Measurements from ENCODE around the gene DIS3L2.
"Not testable (repeated sequence)": the region's sequence is repeated elsewhere in the genome, so short reads cannot be mapped to it uniquely, and the experiment has no call there.

The DIS3L2 gene

DNA sequence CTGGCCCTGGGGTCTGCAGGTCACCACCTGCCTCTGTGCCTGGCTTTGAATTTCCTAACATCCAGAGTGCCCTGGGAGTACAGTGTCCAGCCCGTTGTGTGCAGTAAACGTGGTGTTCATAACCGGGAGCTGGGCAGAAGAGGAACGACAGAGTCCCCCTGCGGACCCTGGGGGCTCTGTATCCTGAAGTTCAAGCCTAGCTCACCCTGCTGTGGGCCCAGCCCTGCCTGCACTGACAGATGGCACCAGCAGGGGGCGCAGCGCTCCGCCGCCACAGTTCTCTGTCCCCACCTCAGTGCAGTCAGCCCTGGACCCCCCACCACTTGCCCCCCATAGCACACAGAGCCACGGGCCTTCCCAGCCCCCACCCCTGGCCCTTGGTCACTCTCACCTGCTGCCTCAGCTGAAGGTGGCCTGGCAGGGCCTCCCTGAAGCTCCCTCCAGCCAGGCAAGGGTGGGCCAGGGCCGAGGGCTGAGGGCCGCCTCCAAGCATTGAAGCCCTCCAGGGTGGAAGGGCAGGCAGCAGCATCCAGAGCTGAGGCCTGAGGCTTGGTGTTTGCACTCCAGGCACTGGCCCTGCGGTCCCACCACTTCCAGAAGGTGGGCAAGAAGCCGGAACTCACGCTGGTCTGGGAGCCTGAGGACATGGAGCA is 373.8 kb downstream of the DIS3L2 start:
- not testable (repeated sequence) for H3K4me3 ChIP-seq (ENCODE audit: low read length); DNase-seq (ENCODE audit: low read depth)
- TF ChIP-seq, protein P1, sequence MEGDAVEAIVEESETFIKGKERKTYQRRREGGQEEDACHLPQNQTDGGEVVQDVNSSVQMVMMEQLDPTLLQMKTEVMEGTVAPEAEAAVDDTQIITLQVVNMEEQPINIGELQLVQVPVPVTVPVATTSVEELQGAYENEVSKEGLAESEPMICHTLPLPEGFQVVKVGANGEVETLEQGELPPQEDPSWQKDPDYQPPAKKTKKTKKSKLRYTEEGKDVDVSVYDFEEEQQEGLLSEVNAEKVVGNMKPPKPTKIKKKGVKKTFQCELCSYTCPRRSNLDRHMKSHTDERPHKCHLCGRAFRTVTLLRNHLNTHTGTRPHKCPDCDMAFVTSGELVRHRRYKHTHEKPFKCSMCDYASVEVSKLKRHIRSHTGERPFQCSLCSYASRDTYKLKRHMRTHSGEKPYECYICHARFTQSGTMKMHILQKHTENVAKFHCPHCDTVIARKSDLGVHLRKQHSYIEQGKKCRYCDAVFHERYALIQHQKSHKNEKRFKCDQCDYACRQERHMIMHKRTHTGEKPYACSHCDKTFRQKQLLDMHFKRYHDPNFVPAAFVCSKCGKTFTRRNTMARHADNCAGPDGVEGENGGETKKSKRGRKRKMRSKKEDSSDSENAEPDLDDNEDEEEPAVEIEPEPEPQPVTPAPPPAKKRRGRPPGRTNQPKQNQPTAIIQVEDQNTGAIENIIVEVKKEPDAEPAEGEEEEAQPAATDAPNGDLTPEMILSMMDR (IDR thresholded peaks at IDR 0.05; ENCODE audit: insufficient read depth, low read depth, low read length, missing control alignments): peak; percentile 47

DNA sequence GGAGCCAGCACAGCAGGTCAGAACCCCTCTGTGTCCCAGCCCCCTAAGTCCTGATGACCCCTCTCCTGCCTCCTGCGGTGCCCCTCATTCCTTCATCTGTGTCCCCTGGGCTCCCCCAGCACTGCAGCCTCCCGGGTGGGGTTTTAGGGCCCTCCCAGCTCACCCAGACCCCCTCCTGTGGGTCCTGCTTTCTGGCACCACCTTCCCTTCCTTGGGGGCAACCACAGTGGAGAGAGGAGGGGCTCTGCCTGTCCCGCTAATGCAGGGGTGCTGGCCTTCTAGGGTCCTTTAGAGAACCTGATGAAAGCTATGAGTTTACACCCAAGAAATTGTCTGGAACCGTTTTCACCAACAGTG is 374.3 kb downstream of the DIS3L2 start:
- no peak for DNase-seq (ENCODE audit: low read depth)
- TF ChIP-seq, protein P1 (IDR thresholded peaks at IDR 0.05; ENCODE audit: insufficient read depth, low read depth, low read length, missing control alignments): no peak
- H3K4me3 ChIP-seq (ENCODE audit: low read length): no peak overlapping the region

DNA sequence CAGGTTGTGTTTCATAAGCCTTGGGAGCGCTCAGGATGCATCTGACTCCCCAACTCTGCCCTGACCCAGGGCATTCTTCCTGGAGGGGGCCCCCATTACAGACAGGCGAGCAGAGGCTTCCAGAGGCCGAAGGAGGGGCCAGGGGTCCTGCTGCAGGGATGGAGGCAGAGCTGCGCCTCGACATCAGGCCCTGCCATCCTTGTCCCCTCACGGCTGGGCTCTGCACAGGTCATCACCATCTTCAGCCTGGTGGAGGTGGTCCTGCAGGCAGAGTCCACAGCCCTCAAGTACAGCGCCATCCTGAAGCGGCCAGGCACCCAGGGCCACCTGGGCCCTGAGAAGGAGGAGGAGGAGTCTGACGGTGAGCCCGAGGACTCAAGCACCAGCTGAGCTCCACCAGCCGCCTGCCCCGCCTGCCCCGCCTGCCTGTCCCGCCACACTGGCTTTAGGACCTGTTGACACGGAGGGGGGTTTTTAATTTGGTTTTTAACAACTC is 374.8 kb downstream of the DIS3L2 start:
- TF ChIP-seq, protein P1 (IDR thresholded peaks at IDR 0.05; ENCODE audit: insufficient read depth, low read depth, low read length, missing control alignments): no peak
- H3K4me3 ChIP-seq (ENCODE audit: low read length): no peak overlapping the region
- DNase-seq (ENCODE audit: low read depth): no peak

DNA sequence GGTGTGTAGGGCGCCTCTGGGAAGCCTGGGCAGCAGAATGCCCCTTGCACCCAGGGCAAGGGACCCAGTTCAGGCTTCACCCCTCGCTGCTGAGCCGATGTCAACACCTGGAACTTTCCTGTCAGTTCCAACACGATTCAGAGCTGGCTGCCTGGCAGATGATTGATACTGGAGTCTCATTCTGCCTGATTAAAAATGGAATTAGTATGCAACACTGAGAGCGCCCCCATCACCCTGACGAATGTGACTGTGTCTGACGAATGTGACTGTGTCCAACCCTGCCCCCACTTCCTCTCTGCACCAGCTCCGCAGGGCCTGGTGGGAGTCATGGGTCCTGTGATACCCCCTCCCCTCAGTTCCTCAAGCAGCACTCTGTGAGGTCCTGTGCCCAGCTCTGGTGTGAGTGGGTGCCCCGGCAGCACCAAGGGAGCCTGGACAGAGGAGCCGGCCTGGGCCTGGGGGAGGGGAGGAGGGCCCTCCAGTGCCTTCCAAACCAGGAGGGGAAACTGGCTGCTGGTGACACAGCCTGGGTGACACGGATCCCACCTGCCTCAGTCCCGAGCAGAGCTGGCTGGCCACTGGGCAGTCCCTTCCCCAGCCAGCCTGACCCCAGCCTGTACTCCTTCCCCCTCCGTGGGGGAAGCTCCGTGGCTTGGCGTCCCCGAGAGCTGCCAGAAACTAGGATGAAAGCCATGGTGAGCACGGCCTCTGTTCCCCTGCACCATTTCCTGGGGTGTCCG is 375.6 kb downstream of the DIS3L2 start:
- TF ChIP-seq, protein P1 (IDR thresholded peaks at IDR 0.05; ENCODE audit: insufficient read depth, low read depth, low read length, missing control alignments): no peak
- DNase-seq (ENCODE audit: low read depth): no peak
- no peak overlapping the region for H3K4me3 ChIP-seq (ENCODE audit: low read length)

DNA sequence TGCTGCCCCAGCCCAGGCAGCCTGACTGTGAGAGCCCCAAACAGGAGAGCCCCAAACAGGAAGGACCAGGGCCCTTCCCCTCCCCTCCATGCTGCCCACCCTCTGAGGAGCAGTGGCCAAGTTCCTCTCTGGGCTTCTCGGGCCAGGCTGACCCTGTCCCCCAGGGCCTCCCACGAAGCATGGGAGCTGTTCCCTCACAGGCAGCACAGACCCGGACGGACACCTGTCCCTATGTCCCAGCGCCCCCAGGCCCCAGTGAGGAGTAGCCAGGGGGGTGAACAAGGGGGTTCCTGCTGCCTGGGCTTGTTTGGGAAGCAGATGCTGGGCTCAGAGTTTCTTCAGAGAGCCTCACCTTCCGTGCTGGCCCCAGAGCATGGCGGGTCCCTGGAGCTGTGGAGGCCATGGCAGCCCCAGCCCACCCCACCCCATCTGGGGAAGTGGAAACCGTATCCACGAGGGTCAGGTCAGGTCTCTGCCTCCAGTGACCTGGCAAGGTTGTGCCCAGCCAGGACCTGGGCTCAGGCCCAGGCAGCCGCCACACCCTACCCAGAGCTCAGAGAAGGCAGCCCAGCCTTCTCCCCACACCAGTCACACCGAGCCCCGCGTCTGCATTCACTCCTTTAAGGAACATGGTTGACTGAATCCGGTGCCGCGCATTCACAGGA is 376.7 kb downstream of the DIS3L2 start:
- DNase-seq (ENCODE audit: low read depth); H3K4me3 ChIP-seq (ENCODE audit: low read length): not testable (repeated sequence)

DNA sequence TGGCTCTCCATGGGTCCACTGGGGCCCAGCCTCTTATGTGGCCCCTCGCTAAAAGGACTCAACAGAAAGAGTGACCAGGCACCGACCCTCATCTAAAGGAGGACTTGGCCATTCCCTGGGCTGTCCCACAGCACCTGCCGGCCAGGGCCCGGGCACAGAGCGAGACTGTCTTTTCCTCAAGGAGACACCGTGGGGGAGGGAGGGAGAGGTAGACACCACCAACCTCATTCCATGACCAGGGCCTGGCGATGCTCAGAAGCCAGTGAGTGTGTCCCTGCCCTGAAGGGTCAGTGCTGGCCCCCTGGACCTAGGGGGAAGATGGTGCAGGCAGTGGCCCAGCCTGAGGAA is 377.2 kb downstream of the DIS3L2 start:
- no peak for DNase-seq (ENCODE audit: low read depth)
- no peak overlapping the region for H3K4me3 ChIP-seq (ENCODE audit: low read length)

More for the DNA sequence above, 377.2 kb downstream of the DIS3L2 start:
- TF ChIP-seq, protein P1 (IDR thresholded peaks at IDR 0.05; ENCODE audit: insufficient read depth, low read depth, low read length, missing control alignments): no peak
